GM21423 (cell line): Measurements from ENCODE around the gene OR7D4.
"Not testable (repeated sequence)": the region's sequence is repeated elsewhere in the genome, so short reads cannot be mapped to it uniquely, and the experiment has no call there.

Source experiments
- ATAC-seq: cut with Tn5 transposase; IDR thresholded peaks from one replicate; pipeline ENCODE4 v1.9.1; 2021; ENCODE audit warnings: mild to moderate bottlenecking, moderate library complexity; ENCODE audit not compliant: unreplicated experiment

The OR7D4 gene

GRCh38 chr19:9219489-9219888, at the start of gene OR7D4:
OR7D4 (minus strand) TSS chr19:9219589; CDS start chr19:9214837, 4,752 bp downstream.
- no peak for ATAC-seq

- ATAC-seq = no peak
These were observed 31.8 kb upstream of the OR7D4 start for GRCh38 chr19:9251236-9251635.

DNA sequence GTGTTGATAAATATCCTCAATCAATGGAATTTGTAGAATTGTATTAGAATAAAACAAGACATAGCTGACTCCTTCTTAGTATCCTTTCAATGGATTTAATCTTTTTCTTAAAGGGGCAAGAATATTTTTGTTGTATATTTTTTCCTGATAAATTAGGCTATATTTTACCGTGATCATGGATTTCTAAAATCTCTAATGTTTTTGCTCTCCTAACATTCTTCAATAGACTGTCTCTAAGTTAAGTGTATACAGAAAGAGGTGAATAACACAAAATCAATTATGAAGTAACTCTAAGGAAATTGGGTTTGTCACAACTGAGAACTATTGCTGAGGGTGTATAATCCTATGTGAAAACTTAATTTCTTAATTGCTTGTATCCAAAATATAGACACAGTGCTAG, 31.2 kb upstream of the OR7D4 start, which contains the start of gene OR7E24:
Gene OR7E24, plus strand, starts transcription at position 301 of the 400 bp plus-strand sequence. CDS start 114 bp downstream, outside the sequence.
- ATAC-seq = no peak

GRCh38 chr19:9205501-9206113, 13.8 kb downstream of the OR7D4 start:
- ATAC-seq = no peak

DNA sequence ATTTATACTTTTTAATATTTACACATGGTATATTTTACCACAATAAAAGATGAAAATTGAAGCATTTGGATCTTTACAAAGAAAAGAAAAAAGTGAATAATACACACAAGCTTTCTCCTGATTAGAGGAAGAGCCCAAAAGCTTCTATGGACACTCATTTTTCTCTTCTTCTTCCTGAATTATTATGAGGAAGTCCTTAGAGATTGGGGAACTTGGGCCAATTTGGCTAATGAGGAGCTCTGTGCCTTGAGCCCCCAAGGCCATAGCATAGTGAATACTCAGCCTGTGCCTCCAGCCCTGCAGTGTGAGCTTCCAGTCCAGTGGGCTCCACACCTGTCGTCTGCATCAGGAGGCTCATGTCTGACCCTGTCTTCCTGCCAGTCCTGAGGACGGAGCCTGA, 21.3 kb downstream of the OR7D4 start:
- ATAC-seq = not testable (repeated sequence)

GRCh38 chr19:9189535-9189934, 29.9 kb downstream of the OR7D4 start:
- ATAC-seq = no peak

GRCh38 chr19:9187191-9187590, 32.2 kb downstream of the OR7D4 start:
- no peak for ATAC-seq

- ATAC-seq = no peak
These were observed 36.4 kb downstream of the OR7D4 start for GRCh38 chr19:9183000-9183399.

DNA sequence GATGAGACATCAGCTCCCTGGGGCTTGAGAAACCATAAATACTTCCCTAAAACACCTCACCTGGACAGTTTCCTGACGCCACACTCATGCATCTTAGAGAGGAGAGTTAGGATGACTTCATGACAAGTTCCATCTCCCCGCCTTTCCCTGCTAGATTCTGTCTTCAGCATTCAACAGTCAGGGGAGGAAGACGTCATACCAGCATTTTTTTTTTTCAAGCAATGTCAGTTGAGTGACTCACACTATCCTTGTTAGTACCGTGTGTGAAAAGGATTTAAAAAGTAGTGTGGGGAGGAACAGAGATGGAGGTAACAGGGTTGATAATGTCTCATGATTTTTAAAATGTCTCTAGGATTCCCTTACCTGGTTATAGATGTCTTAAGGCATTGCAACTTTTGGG, 40.5 kb downstream of the OR7D4 start, which contains the start of gene OR7D2:
Gene OR7D2, plus strand, starts transcription at position 79 of the 400 bp plus-strand sequence. CDS start 6,803 bp downstream, outside the sequence.
- ATAC-seq = no peak

GRCh38 chr19:9175326-9175725, 44.1 kb downstream of the OR7D4 start:
- no peak for ATAC-seq

DNA sequence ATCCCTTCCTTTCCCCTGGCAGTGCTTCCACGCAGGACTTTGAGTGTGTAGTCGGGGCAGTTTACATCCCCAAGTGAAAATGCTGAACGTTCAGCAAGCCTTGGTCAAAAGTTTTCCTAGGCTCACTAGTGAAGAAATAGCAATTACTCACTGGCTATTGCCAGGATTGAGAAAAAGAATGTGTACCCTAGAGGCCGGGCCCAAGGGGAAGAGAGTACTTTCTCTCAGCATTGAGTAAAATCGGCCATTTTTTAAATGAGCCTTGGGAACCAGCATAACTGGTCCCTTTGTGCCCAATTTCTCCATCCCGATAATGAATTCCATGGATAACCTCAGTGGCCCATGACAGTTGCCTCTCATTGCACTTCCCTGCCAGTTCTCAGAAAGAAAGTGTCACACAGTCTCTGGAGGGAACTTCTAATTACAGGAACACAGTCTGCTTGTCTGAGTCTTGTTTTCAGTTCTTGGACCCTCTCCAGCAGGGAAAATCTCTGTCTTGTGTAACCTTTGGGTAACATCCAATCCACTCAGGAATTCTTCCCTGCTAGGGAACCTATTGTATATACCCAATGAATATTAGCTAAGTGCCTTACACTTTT, 47.9 kb downstream of the OR7D4 start:
- no peak for ATAC-seq

DNA sequence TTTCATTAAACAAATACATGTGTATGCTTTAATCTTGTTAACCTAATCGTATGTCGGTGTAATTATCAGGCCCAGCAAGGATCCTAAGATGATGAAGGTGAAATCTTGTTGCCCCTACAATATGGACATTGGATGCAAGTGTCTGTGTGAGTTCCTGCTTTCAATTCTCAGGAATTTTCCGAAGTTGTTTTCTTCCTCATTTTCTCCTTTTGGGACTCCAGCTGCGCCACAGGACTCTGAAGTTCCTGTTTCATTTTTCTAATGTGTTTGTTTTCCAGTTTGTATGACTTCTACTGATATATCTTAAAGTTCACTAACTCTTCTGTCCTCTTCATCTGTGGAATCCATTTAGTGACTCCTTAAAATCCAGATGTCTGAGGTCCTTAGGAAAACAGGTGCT, 52.5 kb downstream of the OR7D4 start:
- no peak for ATAC-seq

DNA sequence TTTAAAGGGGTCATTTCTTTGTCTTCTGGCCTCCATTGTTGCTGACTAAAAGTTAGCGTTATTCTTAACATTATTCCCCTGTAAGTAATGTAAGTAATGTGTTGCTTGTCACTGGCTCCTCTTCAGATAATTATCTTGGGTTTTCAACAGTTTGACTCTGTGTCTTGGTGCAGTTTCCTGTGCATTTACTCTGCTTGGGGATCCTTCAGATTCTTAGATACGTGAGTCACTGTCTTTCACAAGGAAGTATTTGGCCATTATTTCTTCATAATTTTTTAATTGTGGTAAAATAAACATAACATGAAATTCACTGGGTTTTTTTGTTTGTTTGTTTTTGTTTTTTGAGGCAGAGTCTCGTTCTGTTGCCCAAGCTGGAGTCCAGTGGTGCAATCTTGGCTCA, 54.1 kb downstream of the OR7D4 start:
- ATAC-seq = no peak

- no peak for ATAC-seq
These were observed 58.0 kb downstream of the OR7D4 start for GRCh38 chr19:9161427-9161826.
